H1 (cell line): Measurements from ENCODE around the gene COL6A3. TPM values are rescaled to one million over a fixed set of nuclear protein-coding genes. Genes with fewer than 3 reads are reported as not detected.

Experiments
- CREB1 ChIP-seq: IDR thresholded peaks from 2 replicates; pipeline ENCODE4 v1.6.1; 2012; ENCODE audit warnings: inconsistent platforms
- EP300 ChIP-seq, 2 experiments: IDR thresholded peaks; 1 replicate in 1 of 2; 2 replicates in 1 of 2; pipeline ENCODE4 v1.6.1; 2011 to 2012; ENCODE audit warnings: low read depth in 2 of 2, low read length in 2 of 2, mild to moderate bottlenecking in 2 of 2, borderline replicate concordance in 1 of 2, inconsistent platforms in 1 of 2, moderate library complexity in 1 of 2
- HDAC6 ChIP-seq: IDR thresholded peaks from one replicate; pipeline ENCODE4 v1.7.1; 2012; ENCODE audit warnings: low read depth, mild to moderate bottlenecking, inconsistent platforms, low read length, moderate library complexity
- KDM1A ChIP-seq: fragments of 200-600, 300-600 bp; sonication (generic); IDR thresholded peaks from 2 replicates; pipeline ENCODE4 v1.7.1; 2016; ENCODE audit warnings: mild to moderate bottlenecking, low read length, borderline replicate concordance
- SUZ12 ChIP-seq: fragments of 200-600 bp; sonication (generic); IDR thresholded peaks from 2 replicates; pipeline ENCODE4 v1.6.1; 2012; ENCODE audit warnings: mild to moderate bottlenecking, inconsistent platforms, low read length, moderate library complexity, mixed read lengths
- TAF1 ChIP-seq: IDR thresholded peaks from 2 replicates; pipeline ENCODE4 v1.6.1; 2011; ENCODE audit warnings: mild to moderate bottlenecking, low read depth, low read length
- TAF7 ChIP-seq: optimal IDR thresholded peaks from 2 replicates; pipeline ENCODE3; 2011; ENCODE audit warnings: low read depth, mild to moderate bottlenecking, inconsistent platforms, low read length, moderate library complexity, borderline replicate concordance
- TBP ChIP-seq: IDR thresholded peaks from 2 replicates; pipeline ENCODE4 v1.6.1; 2011; ENCODE audit warnings: low read depth, low read length, improper control_type of control experiment
- polyA plus RNA-seq, 7 experiments: library from polyadenylated mRNA; depleted of rRNA in 3 of 7; stranded (reverse) in 5 of 7; unstranded in 2 of 7; fragments of >200 nt in 5 of 7; fragments of 200-250 nt in 2 of 7; gene quantifications; 1 replicate in 5 of 7; 2 replicates in 1 of 7; 4 replicates in 1 of 7; pipeline versions ENCODE4 v1.2.1 to v1.2.3, GENCODE V29; 2011 to 2013; ENCODE audit warnings: missing spikeins in 2 of 7, mixed read lengths in 2 of 7
- total RNA-seq: library from RNA; stranded (reverse); fragmentation: NEBNext Ultra II Directional; extraction: Animal tissue kit (Norgen Biotek cat#: 25700); gene quantifications from 2 replicates; pipeline ENCODE4 v1.2.1, GENCODE V29; 2021

The COL6A3 gene
- total and polyA plus RNA-seq, 2 of the 8 experiments (the other 6 are each of a cell fraction or from before 2014, with no cell fraction given) = 1.2 to 3.4 TPM

- no peak for TF ChIP-seq CREB1
- TF ChIP-seq TAF7 = no peak
- no peak for TF ChIP-seq HDAC6
- no peak for TF ChIP-seq TAF1
- no peak for TF ChIP-seq KDM1A
- TF ChIP-seq TBP = no peak
- TF ChIP-seq EP300 (IDR thresholded peaks at IDR 0.05; ENCODE audit: borderline replicate concordance in 1 of 2, low read depth in 2 of 2, low read length in 2 of 2) = no peak
- no peak for TF ChIP-seq SUZ12
Observed at GRCh38 chr2:237459226-237459625, 45.3 kb upstream of the COL6A3 start (continued).
